ENCODE results near the gene GAB1. TPM values are rescaled to one million over a fixed set of nuclear protein-coding genes. Genes with fewer than 3 reads are reported as not detected.
A peak's percentile ranks its signal among the peaks of the same experiment; 100 is the strongest.

The GAB1 gene
- total and polyA plus RNA-seq, 5 experiments from 2014 or later: 0.63 to 1.1 TPM; not detected in 3

GRCh38 chr4:143513314-143514168 lies 176.9 kb downstream of the GAB1 start, which contains the start of gene SMARCA5:
SMARCA5 (plus strand) TSS chr4:143513702; CDS start chr4:143513925, 223 bp downstream.
- H3K27ac Mint-ChIP-seq: peak within 1 kb of the TSS; percentile 99 to 100 (median 100)
- peak; percentile 91 to 98 (median 96) for DNase-seq
- peaks cover 9 to 56% (median 40%) of the 10 kb centered on the region in 4 donors for H3K4me1 Mint-ChIP-seq
- H3K9me3 Mint-ChIP-seq: no peaks in the 10 kb centered on the region
- POLR2A ChIA-PET: interaction anchor here (0.9 to 3.2 kb wide), 7 partner anchors 11 to 1667 kb away, joined by 3 to 18 read pairs (median 4); partner anchors contain the start of genes ABCE1, ANAPC10 and USP38
- peaks cover 0 to 23% (median 7%) of the 10 kb centered on the region in 3 donors for H3K36me3 Mint-ChIP-seq
- peak within 1 kb of the TSS; percentile 91 to 100 (median 99) for H3K4me3 Mint-ChIP-seq
- peak; percentile 87 for ATAC-seq
- peaks cover 0 to 2% (median 0%) of the 10 kb centered on the region in 5 donors for H3K27me3 Mint-ChIP-seq

DNA sequence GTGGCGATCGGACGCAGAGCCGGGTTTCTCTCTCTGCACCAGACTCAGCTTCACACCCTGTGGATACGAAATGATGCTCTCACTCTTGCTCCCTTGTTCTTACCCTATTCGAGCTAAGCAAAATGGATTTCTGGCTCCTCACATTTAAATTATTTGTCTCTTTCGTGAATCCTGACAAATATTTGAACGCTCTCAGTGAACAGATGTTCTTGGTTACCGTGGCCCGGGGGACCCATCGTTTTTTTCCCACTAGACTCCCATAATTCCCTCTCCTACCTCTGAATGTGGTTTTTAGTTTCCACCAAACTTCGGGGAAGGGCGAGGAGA lies 177.5 kb downstream of the GAB1 start:
- H3K4me1 Mint-ChIP-seq: peaks cover 12 to 61% (median 45%) of the 10 kb centered on the region in 4 donors
- peak overlapping the region; percentile 98 to 100 (median 100) for H3K27ac Mint-ChIP-seq
- H3K9me3 Mint-ChIP-seq: no peaks in the 10 kb centered on the region
- ATAC-seq (no peak), DNase-seq (peak in 1 of 10 donors; percentile 8)
- H3K36me3 Mint-ChIP-seq: peaks cover 0 to 29% (median 9%) of the 10 kb centered on the region in 3 donors
- peak overlapping the region; percentile 91 to 100 (median 99) for H3K4me3 Mint-ChIP-seq
- POLR2A ChIA-PET: interaction anchor here (0.9 to 3.2 kb wide), 6 partner anchors 10 to 1584 kb away, joined by 3 to 18 read pairs (median 6); partner anchors contain the start of genes ABCE1, ANAPC10 and USP38
- peaks cover 0 to 2% (median 0%) of the 10 kb centered on the region in 5 donors for H3K27me3 Mint-ChIP-seq

- no peaks in the 10 kb centered on the region for H3K9me3 Mint-ChIP-seq
- POLR2A ChIA-PET: interaction anchor here (0.9 to 3.2 kb wide), 6 partner anchors 10 to 1584 kb away, joined by 3 to 18 read pairs (median 6); partner anchors contain the start of genes ABCE1, ANAPC10 and USP38
- peak overlapping the region; percentile 91 to 100 (median 99) for H3K4me3 Mint-ChIP-seq
- peaks cover 15 to 65% (median 49%) of the 10 kb centered on the region in 4 donors for H3K4me1 Mint-ChIP-seq
- peaks cover 0 to 2% (median 0%) of the 10 kb centered on the region in 5 donors for H3K27me3 Mint-ChIP-seq
- ATAC-seq: no peak
- peak in 6 of 10 donors; percentile 4 to 19 (median 10) for DNase-seq
- peak overlapping the region; percentile 98 to 100 (median 100) for H3K27ac Mint-ChIP-seq
- H3K36me3 Mint-ChIP-seq: peaks cover 0 to 33% (median 11%) of the 10 kb centered on the region in 3 donors
Measured at GRCh38 chr4:143514497-143514896, 177.8 kb downstream of the GAB1 start.

DNA sequence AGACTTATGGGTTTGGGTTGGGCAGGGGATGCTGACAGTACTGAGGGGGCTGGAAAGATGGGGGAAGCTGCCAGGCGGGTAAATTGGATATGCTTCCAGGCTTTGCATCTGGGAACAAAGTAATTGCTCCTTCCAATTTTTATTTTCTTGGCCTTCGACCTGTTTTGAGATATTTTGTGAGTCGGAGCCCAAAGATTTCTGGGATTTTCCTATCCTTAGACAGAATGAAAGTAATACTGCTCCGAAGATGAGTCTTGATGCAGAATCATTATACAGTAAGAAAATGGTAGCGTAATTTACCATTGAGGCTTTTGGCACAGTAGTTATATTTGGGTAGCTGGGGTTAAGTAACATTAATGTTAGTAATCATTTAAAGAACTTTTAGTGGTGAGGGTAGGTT lies 178.2 kb downstream of the GAB1 start:
- ATAC-seq: no peak
- Mint-ChIP-seq H3K27ac (peak overlapping the region; percentile 98 to 100 (median 100)), H3K27me3 (peaks cover 0 to 2% (median 0%) of the 10 kb centered on the region in 5 donors), H3K9me3 (no peaks in the 10 kb centered on the region), H3K4me3 (peak overlapping the region; percentile 91 to 100 (median 99)), H3K36me3 (peaks cover 0 to 37% (median 14%) of the 10 kb centered on the region in 3 donors), H3K4me1 (peaks cover 19 to 69% (median 53%) of the 10 kb centered on the region in 4 donors)
- POLR2A ChIA-PET: no interaction called here
- no peak for DNase-seq

- Mint-ChIP-seq H3K9me3 (no peaks in the 10 kb centered on the region), H3K27me3 (peaks cover 0 to 2% (median 0%) of the 10 kb centered on the region in 5 donors), H3K4me1 (peaks cover 21 to 79% (median 61%) of the 10 kb centered on the region in 4 donors), H3K36me3 (peaks cover 0 to 45% (median 14%) of the 10 kb centered on the region in 3 donors), H3K4me3 (peak overlapping the region; percentile 70 to 100 (median 96)), H3K27ac (peak overlapping the region in 8 of 10 donors; percentile 44 to 100 (median 74))
- DNase-seq: no peak
- no peak for ATAC-seq
- POLR2A ChIA-PET: interaction anchor here (0.7 kb wide), 1 partner anchor 1439 kb away, joined by 3 read pairs; no protein-coding TSS in a partner anchor
Measured at GRCh38 chr4:143515905-143516304, 179.2 kb downstream of the GAB1 start.

DNA sequence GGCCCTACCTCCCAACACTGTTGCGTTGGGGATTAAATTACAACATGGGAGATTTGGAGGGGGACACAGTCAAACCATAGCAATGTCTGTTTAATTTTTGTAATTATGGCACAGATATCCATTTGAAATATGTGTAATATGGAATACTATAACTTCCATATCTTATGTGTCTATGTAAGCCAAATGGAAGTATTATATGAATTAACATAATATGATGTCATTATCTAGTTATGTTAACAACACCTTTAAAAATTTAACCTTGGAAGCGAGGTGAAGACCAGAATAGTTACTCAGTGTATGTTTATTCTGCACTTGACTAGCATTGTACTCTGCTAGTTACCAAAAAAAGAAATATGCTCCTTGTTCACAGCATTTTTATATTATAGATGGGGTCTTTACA lies 181.1 kb downstream of the GAB1 start:
- POLR2A ChIA-PET: no interaction called here
- DNase-seq (no peak), ATAC-seq (no peak)
- Mint-ChIP-seq H3K4me3 (peak overlapping the region in 5 of 10 donors; percentile 14 to 56 (median 34)), H3K9me3 (no peaks in the 10 kb centered on the region), H3K27me3 (peaks cover 0 to 2% (median 0%) of the 10 kb centered on the region in 5 donors), H3K27ac (peak overlapping the region in 3 of 10 donors; percentile 4 to 40 (median 22)), H3K36me3 (peaks cover 0 to 62% (median 22%) of the 10 kb centered on the region in 3 donors), H3K4me1 (peaks cover 23 to 87% (median 67%) of the 10 kb centered on the region in 4 donors)

Small RNA genes lying within 50 kb of the gene (microRNA-seq; reads per million reads assigned to microRNA genes)
- not detected for gene MIR3139 (ENCODE audit: borderline microRNAs expressed)

Other genes starting within 250 kb of the GAB1 start
- gene USP38, start 152.0 kb upstream of the GAB1 start, total RNA-seq: 10 to 100 TPM; 23.4 to 26.8 TPM
- 10 to 100 TPM; 14.4 to 16.9 (median 16.7) TPM for gene USP38, start 152.0 kb upstream of the GAB1 start, polyA plus RNA-seq
- 10 to 100 TPM; 52.9 to 54.7 TPM for gene SMARCA5, start 176.8 kb downstream of the GAB1 start, total RNA-seq
- gene SMARCA5, start 176.8 kb downstream of the GAB1 start, polyA plus RNA-seq: 10 to 100 TPM; 19.1 to 34.0 (median 24.6) TPM

All from naive thymus-derived CD8-positive, alpha-beta T cell (primary cell).